Measurements from ENCODE around the gene BNC2.

- no peak for TF ChIP-seq CTCF (IDR thresholded peaks at IDR 0.05)
- no peak for TF ChIP-seq EZH2phosphoT487 (IDR thresholded peaks at IDR 0.05)
Observed at GRCh38 chr9:16594787-16595186, 275.7 kb downstream of the BNC2 start.
